GM18951 (cell line): ENCODE measurements around the gene CBLN3.
"Not testable (repeated sequence)": the region's sequence is repeated elsewhere in the genome, so short reads cannot be mapped to it uniquely, and the experiment has no call there.

Source experiments
- POLR2A ChIP-seq: IDR thresholded peaks from 4 replicates; pipeline ENCODE4 v1.6.1; 2011; ENCODE audit warnings: mild to moderate bottlenecking; ENCODE audit not compliant: insufficient read length, insufficient read depth; ENCODE audit errors: extremely low read depth
- in situ Hi-C: fragments of 300-500 bp; cut with MboI; formaldehyde crosslinking; loops from one replicate; pipeline ENCODE4 v1.12.0; 2022; ENCODE audit warnings: low sequenced_read_pairs, mixed read lengths, inconsistent platforms; ENCODE audit not compliant: unreplicated experiment

CBLN3 gene

DNA sequence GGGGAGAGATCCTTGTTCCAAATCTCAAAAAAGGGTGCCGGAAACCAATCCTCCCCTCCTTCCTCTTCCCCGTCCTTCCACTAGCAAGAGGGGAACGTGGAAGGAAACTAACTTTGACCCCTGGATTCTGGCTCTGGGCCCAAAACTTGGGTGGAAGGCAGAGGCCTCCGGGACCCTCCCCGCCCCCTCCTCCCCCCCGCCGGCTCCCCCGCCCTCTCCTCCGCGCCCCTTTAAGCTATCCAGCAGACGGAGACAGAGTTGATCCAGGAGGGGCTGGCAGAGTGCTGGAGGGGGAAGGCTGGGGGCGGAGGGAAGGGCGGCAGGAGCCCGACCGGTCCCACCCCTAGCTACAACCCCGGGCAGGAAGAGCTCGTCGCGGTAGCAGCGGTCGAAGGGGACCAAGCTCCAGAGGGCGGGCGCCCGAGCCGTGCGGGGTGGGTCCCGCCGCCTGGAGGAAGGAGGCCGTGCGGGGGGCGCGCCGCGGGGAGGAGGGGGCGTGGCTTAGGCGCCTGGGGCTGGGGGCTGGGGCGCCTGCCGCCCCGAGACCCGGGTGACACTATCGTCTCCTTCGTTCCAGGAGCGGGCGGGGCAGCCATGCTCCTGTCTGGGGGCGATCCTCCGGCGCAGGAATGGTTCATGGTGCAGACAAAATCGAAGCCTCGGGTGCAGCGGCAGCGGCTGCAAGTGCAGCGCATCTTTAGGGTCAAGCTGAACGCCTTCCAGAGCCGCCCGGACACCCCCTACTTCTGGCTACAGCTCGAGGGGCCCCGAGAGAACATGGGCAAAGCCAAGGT, 30.6 kb downstream of the CBLN3 start, which contains the start of gene NYNRIN:
Gene NYNRIN (plus strand): TSS at position 351 of the 794 bp plus-strand sequence. CDS start 244 bp downstream, at position 595.
- no peak for TF ChIP-seq POLR2A
- in situ Hi-C loops = no loop called here

DNA sequence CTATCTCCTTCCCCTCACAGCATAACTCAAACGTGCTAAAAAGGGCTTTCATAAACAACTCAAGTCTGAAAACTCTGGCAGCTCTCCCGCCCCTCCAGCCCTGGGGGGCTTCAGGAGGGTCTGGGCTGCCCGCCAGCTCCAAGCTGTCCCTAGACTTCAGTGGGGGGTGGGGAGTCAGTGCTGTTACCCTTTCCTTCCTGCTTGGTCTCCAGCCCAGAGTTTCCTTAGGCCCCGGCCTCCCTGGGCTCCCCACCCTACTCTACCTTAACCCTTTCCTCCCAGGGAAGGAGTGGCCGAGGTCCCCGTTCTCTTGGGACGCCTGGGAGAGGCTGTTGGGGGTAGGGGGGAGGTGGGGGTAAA, 31.2 kb downstream of the CBLN3 start:
- no peak for TF ChIP-seq POLR2A
- in situ Hi-C loops = no loop called here

DNA sequence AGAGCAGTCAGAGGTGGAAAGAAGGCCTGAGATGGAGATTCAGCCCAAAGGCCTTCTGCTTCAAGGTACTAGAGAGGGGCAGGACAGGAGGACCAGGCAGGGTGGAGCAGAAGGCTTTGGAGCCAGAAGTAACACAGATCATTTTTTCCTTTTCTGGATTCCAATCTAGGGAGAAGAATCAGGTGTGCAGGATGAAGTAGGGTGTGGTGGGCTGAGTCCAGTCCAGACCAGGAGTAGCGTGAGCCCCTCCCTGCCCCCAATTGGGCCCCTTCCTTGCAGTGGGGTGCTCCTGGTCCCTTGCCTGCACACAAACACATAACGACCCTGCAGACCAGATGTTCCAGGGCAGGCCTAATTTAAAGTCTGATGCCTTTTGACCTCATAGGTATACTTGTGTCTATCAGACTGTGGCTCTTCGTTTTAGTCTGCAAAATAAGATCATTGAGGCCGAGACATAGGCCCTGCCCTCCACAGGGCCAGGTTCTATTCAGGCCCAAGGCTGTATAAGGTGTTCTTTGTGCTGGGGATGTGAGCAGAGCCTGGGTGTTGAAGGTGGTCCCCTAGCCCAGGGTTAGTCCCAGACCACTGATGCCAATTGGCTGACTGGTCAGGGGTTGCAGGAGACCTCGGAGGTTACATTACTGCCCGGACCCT, 31.7 kb downstream of the CBLN3 start:
- in situ Hi-C loops = no loop called here
- TF ChIP-seq POLR2A = no peak

DNA sequence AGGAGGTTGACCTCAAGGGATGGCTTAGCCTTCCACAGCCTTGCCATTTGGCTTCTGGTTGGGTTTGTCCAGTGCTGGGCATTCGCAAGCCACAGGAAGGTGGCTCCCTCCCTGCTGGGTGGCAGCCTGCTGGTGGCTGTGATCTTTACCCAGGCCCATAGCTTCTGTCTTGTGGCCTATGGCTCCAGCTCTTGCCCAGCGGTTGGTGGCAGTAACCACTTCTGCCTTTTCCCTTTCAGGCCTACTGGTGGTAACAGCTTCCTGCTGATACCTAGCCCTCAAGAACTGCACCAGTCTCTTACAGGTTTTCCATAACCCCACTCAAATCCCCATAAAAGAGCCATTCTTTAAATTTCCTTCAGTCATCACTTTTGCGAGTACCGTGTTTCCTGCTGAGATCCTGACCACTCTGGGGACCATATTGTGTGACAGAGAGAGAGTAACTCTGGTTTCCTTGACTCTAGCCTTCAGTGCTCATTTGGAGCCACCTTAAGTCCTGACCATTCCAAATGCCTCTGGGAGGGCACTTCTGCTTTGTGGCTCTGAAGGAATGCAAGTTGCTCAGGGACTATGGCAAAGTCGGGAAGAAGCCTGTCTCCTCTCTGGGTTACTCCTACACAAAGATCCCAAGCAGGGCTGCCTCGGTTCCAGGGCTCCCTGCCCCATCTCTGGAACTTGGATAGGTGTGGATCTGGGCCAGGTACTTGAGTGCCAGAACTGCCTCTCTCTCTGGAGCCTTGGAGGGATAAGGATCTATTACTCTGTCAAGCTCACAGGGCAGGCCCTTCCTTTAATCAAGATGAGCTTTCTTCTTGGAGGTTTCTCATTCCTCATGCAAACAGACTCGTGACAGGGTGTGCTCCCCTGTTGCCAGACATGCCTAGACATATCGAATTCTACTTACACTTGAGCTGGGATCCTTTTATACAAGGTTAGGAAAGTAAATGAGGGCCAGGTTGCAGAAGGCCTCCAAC, 33.6 kb downstream of the CBLN3 start:
- in situ Hi-C loops = no loop called here
- TF ChIP-seq POLR2A = no peak

DNA sequence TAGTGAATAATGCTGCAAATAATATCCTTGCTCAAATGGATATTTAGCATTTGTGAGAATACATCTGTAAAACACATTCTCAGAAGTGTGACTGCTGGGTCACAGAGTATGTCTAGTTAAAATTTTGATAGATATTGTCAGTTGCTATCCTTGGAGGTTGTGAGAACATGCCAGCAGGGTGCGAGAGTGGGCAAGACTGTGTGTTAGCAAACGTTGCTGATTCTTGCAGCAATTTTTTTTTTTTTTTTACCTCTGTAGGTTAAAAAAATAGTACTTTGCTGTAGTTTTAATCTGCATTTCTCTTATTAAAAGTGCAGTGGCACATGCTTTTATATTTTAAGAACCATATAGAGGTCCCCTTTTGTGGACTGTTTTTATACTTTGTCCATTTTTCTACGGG, 35.2 kb downstream of the CBLN3 start:
- in situ Hi-C loops = no loop called here
- no peak for TF ChIP-seq POLR2A

DNA sequence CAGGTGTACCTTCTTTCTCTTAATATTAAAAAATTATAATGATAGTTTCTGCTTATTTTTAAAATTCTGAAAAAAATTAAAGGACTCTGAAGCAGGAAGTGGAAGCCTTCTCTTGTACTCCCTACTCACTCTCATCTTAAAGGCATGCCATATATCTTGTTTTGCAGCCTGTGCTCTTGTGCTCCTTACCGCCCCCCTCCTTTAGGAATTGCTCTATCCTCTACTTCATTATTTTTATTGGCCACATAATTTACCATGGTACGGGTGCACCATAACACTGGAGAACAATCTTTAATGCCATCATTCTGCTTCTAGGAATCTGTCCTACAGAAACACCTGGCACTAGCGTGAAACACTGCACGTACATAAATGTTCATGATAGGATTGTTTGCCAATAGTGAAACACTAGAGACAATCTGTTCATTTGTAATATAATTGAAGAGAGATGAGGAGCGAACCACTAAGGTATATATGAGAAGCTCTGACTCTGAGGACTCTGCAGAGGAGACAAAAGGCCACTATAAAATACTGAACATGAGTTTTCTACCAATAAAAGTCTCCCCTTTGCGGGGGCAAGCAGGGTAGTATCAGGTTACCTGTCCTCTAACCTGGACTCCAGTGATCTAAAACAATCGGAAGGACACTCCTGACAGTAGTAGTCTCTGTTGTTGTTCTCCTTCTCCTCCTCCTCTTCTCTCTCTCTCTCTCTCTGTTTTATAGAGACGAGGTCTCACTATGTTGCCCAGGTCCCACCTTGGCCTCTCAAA, 37.0 kb downstream of the CBLN3 start:
- in situ Hi-C loops = no loop called here
- TF ChIP-seq POLR2A = no peak

DNA sequence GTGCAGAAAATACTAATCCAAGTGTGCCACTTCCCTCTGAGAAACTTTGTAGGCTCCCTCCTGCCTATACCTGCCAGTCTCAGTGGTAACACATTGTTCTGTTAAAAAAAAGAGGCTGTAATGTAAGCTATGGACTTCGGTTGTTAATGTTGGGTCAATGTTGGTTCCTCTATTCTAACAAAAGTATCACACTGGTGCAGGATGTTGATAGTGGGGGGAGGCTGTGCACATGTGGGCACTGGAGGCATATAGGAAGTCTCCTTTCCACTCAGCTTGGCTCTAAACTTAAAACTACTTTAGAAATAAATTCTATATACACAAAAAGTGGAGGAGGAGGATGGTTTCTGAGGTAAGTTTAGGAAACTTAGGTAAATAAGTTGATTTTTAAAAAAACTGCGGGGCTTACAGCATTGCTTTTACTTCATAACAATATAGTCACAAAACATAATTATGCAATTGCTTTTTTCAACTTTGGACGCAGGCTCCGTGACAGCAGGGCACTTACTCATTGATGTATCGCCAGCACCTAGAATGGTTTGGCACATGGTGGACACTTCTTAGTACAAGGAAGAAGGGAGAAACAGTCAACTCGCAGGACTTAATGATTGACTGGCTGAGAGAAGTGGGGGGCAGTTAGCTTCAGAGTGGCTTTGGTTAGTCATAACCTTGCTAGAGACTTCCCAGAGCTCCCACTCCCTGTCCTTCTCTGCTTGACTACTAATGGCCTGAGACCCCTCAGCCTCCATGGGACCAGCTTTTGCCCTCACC, 38.6 kb downstream of the CBLN3 start:
- in situ Hi-C loops = no loop called here

DNA sequence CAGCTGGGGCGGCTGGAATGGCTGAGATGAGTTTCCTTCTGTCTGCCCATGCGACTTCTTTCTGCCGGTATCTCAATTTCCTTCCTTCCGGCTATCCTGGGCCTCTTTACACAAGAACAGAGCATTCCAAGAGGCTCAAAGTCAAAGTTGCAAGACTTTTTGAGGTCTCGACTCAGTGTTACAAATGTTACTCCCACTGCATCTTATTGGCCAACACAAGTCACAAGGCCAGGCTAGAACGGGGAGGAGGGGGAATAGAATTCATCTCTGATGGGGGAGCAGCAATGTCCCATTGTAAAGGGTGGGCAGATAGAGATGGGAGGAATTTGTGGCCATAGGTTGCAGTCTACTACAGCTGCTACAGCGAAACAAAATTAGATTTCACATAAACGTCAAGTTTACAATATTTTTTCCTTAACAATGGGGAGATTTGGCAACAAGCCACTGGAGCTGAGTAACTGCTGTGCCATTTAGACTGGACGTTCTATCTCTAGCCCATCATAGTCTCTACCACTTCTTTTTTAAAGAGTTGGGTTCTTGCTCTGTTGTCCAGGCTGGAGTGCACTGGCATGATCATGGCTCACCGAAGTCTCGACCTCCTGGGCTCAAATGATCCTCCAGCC, 40.1 kb downstream of the CBLN3 start:
- in situ Hi-C loops = no loop called here
- TF ChIP-seq POLR2A = no peak

More for the DNA sequence above, 38.6 kb downstream of the CBLN3 start:
- TF ChIP-seq POLR2A = no peak

DNA sequence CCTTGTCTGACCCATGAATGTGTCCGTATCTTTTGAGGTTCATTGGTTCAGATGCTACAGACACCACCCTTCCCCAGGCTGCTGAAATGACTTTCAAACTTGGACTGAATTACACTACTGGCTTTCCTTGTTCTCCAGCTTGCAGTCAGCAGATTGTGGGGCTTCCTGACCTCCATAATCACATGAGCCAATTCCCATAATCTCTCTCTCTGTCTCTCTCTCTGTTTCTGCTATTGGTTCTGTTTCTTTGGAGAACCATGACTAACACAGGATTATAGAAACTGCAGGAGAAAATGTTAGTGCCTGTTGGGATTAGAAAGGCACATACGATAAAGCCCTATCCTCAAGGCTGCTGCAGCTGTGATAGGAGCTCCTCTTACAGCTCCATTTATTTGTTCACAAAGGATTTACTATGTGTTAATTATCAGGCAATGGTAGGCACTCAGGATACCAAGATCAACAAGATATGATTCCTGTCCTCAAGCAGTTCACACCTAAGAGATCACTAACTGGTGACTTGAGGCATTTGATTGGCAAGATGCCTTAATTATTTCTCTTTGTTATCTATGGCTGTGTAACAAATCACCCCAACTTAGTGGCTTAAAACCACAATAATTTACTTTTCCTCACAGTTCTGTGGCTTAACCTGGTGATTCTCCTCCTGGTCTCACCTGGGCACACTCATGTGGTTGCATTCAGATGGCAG, 40.8 kb downstream of the CBLN3 start:
- in situ Hi-C loops = no loop called here

DNA sequence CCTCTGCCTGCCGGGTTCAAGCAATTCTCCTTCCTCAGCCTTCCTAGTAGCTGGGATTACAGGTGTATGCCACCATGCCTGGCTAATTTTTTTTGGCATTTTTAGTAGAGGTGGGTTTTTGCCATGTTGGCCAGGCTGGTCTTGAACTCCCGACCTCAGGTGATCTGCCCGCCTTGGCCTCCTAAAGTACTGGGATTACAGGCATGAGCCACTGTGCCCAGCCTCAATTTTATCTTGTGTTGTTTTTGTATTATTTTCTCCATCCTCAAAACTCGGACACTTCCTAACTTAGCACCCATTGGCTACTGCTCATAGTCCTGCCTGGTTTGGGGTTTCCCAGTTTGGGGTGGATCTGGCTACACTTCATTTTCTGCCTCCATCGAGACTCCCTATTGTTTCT, 41.9 kb downstream of the CBLN3 start:
- in situ Hi-C loops = not testable (repeated sequence)

More for the DNA sequence above, 40.8 kb downstream of the CBLN3 start:
- no peak for TF ChIP-seq POLR2A

DNA sequence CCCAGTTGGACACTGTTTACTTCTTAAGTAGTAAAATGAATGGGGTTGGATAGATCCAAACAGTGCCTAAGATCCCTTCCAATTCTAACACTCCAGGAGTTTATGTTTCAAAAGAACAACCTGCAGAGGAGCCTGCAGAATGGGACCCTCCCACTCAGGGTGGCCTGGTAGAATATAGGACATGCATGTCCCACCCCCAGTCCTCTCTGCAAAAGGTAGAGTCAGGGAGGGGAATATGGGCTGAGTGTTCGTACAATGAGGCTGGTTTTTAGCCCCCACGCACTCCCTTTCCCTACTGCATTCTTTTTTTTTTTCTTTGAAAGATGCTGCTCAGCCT, 42.5 kb downstream of the CBLN3 start:
- no peak for TF ChIP-seq POLR2A
- in situ Hi-C loops = no loop called here
